Motor neuron (in vitro differentiated cells): ENCODE data around the gene MEAK7. TPM values are rescaled to one million over a fixed set of nuclear protein-coding genes. Genes with fewer than 3 reads are reported as not detected.
A peak's percentile ranks its signal among the peaks of the same experiment; 100 is the strongest.

Experiments
- ATAC-seq, 8 experiments: fragments of 200-7000 bp; cut with Tn5 transposase; replicated peaks in 6 of 8; 2 replicates each; pipeline ENCODE4 v1.8.0; 2021; ENCODE audit warnings: mild to moderate bottlenecking in 8 of 8, moderate library complexity in 8 of 8
- H3K27ac ChIP-seq, 2 donors: fragments of 250-450 bp; sonication (Bioruptor Pico); 2 replicates each; pipeline ENCODE4 v1.9.0; 2021; ENCODE audit warnings: antibody characterized with exemption in 2 of 2, mild to moderate bottlenecking in 2 of 2, moderate library complexity in 1 of 2
- H3K4me1 ChIP-seq, 2 donors: fragments of 250-450 bp; sonication (Bioruptor Pico); replicated peaks in 1 of 2; 2 replicates each; pipeline ENCODE4 v1.6.1; 2021; ENCODE audit warnings: antibody characterized with exemption in 2 of 2, mild to moderate bottlenecking in 2 of 2, moderate library complexity in 1 of 2
- H3K4me3 ChIP-seq, 5 donors: fragments of 250-450 bp; sonication (Bioruptor Pico); 2 replicates each; pipeline ENCODE4 v1.9.0; 2021; ENCODE audit warnings: antibody characterized with exemption in 5 of 5, mild to moderate bottlenecking in 5 of 5, moderate library complexity in 4 of 5
- whole genome bisulfite sequencing, 10 experiments: fragments of 450-650 bp; shearing (Covaris generic); methylation state at CpG; one replicate each; pipeline ENCODE4 v1.0.0; 2022; 5-methylcytosine and 5-hydroxymethylcytosine counted together
- in situ Hi-C, 9 experiments: fragments of 400-800 bp; cut with MboI; loops; one replicate each; pipeline ENCODE4 v1.15.0; 2021; ENCODE audit warnings: low sequenced_read_pairs in 9 of 9, low pct_unique_long_range_greater_than_20kb in 2 of 9; ENCODE audit not compliant: unreplicated experiment in 9 of 9
- total RNA-seq, 8 experiments: library from RNA; unstranded; fragments of 300-600 nt; gene quantifications; 2 replicates each; pipeline versions ENCODE4 v1.2.3 to v1.2.4, GENCODE V29; 2022

MEAK7 gene
- total RNA-seq, 8 experiments from 2014 or later = 6.5 to 18.9 (median 16.1) TPM

DNA sequence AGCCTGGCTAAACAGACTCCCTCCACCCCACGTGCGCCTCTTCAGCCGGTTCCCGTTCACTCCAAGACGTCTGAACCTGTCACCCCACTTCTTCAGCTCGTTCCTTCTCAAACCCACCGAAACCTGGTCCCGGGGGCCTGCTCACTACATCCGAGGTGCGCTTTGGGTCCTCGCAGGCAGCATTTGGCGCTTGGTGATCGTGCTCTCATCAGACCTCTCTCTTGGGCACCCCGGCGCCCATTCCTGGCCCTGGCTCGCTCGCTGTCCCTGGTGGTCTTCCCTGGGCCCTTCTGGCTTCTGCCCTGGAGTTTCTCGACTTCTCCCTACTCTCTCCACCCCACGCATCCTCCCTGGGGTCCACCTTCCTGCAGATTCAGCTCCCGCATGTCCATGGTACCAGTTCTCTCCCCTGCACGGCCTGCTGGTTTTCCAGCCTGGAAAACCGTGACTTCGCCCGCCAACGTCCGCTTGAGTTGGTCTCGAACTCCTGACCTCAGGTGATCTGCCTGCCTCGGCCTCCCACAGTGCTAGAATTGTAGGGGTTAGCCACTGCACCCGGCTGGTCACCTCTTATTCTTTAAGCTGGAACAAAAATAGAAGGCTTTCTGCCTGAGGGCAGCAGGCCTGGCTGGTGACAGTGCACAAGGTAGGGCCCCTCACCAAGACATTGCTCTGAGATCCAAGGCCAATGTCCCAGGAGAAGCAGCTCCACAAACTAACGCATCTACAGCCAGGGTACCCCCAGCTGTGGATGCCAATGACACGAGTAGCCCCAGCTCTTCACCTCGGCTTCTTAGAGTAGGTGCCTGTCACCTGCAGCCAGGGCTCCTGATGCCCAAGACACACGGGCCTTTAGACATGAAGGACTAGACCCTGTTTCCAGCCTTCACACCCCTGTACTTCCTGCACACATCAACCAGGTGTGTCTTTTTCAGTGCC, 1.1 kb upstream of the MEAK7 start:
- Histone ChIP-seq H3K27ac (peak overlapping the region; percentile 48 to 76), H3K4me3 (peak overlapping the region; percentile 75 to 95 (median 83)), H3K4me1 (peaks cover 23 to 31% of the 10 kb centered on the region in 2 donors)
- no peak for ATAC-seq
- in situ Hi-C loops = loop anchor here in 8 of 9 experiments (25.0 kb wide), 4 partner anchors 107 to 457 kb away; partner anchors contain the start of gene COTL1 (in 6 of the 8)
- WGBS, 10 experiments = 61 to 100% (median 83%) methylated on average over 1 to 15 of the region's 33 CpGs; no CpG with 5 or more reads in 2 of the 10 experiments

DNA sequence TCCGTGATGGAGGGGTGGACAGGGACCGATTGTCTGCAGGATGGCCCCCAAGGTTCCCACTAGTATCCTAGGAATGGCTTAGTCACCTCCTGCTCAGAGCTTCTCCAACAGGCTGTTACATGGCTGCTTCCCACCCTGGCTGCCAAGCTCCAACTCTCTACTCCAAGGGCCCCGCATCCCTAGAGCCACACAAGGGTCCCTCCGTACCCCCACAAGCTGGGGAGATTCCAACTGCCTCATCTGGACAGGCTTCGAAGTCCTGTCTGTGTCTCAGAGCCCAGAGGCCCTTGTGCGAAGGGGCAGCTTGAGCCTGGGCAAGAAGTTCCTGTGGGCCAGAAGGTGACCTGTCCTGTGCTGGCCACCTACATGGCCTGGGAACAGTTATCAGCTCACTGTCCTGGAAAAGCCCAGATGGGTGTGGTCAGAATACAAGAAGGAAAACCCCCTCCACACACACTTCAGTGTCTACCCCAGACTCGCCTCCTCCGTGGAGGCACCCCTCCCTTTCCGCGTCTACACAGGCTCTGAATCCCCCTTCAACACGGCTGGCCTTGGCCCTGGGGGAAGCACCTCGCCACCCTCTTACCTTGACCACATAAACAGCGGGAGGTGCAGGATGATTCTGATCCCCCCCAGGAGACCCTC, 586 bp downstream of the MEAK7 start:
- 0 to 90% (median 69%) methylated on average over 1 to 4 of the region's 13 CpGs; no CpG with 5 or more reads in 3 of the 10 experiments for WGBS, 10 experiments
- Histone ChIP-seq H3K4me3 (peak overlapping the region; percentile 75 to 95 (median 83)), H3K27ac (peak overlapping the region; percentile 70), H3K4me1 (peaks cover 15 to 23% of the 10 kb centered on the region in 2 donors)
- peak; percentile 5 to 31 (median 18) for ATAC-seq
- in situ Hi-C loops = loop anchor here in 8 of 9 experiments (25.0 kb wide), 4 partner anchors 108 to 458 kb away; partner anchors contain the start of gene COTL1 (in 6 of the 8)

DNA sequence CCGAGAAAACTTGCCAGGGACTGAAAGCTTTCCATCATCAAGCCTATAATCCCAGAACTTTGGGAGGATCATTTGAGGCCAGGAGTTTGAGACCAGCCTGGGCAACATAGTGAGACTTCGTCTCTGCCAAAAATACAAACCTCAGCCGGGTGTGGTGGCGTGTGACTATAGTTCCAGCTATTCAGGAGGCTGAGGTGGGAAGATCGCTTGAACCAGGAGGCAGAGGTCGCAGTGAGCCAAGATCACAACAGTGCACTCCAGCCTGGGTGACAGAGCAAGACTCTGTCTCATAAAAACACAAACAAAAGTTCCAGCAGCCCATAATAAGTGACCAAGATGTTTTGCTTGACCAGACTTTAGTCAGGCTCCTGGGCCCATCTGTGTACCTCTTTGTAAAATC, 1.9 kb downstream of the MEAK7 start:
- WGBS, 10 experiments = 68 to 100% (median 98%) methylated on average over 1 to 5 of the region's 6 CpGs; no CpG with 5 or more reads in 2 of the 10 experiments
- ATAC-seq = no peak
- in situ Hi-C loops = loop anchor here in 8 of 9 experiments (25.0 kb wide), 4 partner anchors 110 to 460 kb away; partner anchors contain the start of gene COTL1 (in 6 of the 8)
- Histone ChIP-seq H3K4me1 (peaks cover 12 to 17% of the 10 kb centered on the region in 2 donors), H3K4me3 (no peak overlapping the region), H3K27ac (no peak overlapping the region)

DNA sequence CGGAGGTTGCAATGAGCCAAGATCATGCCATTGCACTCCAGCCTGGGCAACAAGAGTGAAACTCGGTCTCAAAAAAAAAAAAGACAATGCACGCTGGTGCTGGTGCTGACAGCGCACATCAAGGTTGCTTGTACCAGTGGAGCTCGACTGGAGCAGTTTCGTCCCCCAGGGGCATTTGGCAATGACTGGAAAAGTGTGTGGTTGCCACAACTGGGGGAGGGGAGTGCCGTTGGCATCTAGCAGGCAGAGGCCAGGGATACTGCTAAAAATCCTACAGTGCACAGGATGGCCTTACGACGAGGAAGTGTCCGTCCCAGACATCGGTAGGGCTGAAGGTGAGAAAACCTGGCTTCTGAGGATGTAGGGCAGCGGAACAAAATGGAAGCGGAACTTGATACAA, 2.4 kb downstream of the MEAK7 start:
- WGBS, 10 experiments = 73 to 100% (median 93%) methylated on average over 3 to 8 of the region's 13 CpGs; no CpG with 5 or more reads in 2 of the 10 experiments
- peaks cover 12 to 17% of the 10 kb centered on the region in 2 donors for H3K4me1 ChIP-seq
- in situ Hi-C loops = loop anchor here in 8 of 9 experiments (25.0 kb wide), 4 partner anchors 110 to 460 kb away; partner anchors contain the start of gene COTL1 (in 6 of the 8)
- no peak for ATAC-seq
- H3K4me3 ChIP-seq = no peak overlapping the region
- H3K27ac ChIP-seq = no peak overlapping the region

DNA sequence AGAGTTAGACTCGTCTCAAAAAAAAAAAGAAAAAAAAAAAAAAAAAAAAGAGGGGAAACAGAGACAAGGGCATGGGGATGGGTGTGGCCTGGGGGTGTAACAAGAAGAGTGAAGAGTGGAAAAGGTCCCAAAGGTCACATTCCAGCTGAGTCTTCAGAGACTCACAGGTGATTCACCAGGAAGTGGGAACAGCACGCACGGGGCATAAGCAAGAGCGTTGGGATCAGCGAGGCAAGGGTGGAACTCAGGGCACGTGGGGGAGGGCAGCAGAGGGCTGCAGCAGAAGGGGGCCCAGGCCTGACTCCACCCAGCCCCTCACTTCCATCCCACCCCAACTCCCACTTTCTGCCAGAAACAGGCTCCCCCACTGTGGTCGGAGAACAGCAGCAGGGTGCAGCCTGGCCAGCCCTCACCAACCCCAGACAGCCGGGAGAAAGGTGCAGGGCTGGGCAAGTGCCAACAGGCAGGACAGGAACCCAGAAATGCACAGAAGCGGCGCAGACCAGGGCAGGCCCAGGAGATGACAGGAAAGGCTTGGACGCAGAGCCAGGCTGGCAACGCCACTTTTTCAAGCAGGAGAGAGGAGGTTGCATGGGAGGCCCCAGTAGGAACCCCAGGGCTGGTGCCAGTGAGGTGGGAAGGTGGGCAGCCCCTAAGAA, 3.3 kb downstream of the MEAK7 start:
- Histone ChIP-seq H3K27ac (no peak overlapping the region), H3K4me1 (peaks cover 12 to 17% of the 10 kb centered on the region in 2 donors), H3K4me3 (no peak overlapping the region)
- no peak for ATAC-seq
- in situ Hi-C loops = loop anchor here in 8 of 9 experiments (25.0 kb wide), 4 partner anchors 111 to 461 kb away; partner anchors contain the start of gene COTL1 (in 6 of the 8)
- 36 to 91% (median 83%) methylated on average over 2 to 9 of the region's 12 CpGs; no CpG with 5 or more reads in 2 of the 10 experiments for WGBS, 10 experiments

DNA sequence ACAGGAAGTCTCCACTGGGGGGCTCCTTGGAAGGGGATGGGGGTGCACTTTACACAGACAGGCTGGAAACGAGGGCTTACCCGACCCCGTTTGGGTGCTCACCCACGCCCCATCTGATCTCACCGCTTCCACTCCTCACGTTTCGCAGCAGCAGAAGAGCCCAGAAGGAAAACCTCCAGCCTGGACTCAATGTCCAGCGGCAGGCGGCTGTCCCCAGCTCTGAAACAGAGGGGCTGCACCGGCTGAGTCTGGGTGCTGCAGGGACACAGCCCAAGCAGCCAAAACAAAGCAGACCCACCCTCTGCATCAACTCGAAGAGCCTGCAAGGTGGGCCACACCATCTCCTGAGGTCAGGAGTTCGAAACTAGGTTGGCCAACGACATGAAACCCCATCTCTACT, 3.9 kb downstream of the MEAK7 start:
- H3K27ac ChIP-seq = no peak overlapping the region
- WGBS, 10 experiments = 83 to 100% (median 98%) methylated on average over 1 to 13 of the region's 13 CpGs; no CpG with 5 or more reads in 6 of the 10 experiments
- peaks cover 12 to 16% of the 10 kb centered on the region in 2 donors for H3K4me1 ChIP-seq
- in situ Hi-C loops = loop anchor here in 8 of 9 experiments (25.0 kb wide), 4 partner anchors 112 to 462 kb away; partner anchors contain the start of gene COTL1 (in 6 of the 8)
- no peak overlapping the region for H3K4me3 ChIP-seq
- no peak for ATAC-seq

DNA sequence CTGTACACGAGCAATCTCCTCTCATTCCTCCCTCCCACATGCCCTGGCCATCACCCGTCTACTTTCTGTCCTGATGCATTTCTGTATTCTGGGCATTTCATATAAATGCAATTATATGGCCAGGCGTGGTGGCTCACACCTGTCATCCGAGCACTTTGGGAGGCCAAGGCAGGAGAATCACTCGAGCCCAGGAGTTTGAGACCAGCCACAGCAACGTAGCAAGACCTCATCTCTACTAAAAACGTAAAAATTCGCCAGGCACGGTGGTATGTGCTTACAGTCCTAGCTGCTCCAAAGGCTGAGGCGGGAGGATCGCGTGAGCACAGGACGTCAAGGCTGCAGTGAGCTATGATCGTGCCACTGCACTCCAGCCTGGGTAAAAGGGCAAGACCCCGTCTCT, 4.8 kb downstream of the MEAK7 start:
- in situ Hi-C loops = loop anchor here (25.0 kb wide), 9 partner anchors 113 to 562 kb away; partner anchors contain the start of genes COTL1 (in 6 of the 9), WFDC1 (in 3 of the 9), MBTPS1 (in 2 of the 9) and ADAD2 (in 1 of the 9)
- H3K4me3 ChIP-seq = no peak overlapping the region
- no peak overlapping the region for H3K27ac ChIP-seq
- no peak for ATAC-seq
- WGBS, 10 experiments = 77 to 95% (median 91%) methylated on average over 1 to 11 of the region's 15 CpGs; no CpG with 5 or more reads in 2 of the 10 experiments
- H3K4me1 ChIP-seq = peaks cover 8 to 11% of the 10 kb centered on the region in 2 donors

DNA sequence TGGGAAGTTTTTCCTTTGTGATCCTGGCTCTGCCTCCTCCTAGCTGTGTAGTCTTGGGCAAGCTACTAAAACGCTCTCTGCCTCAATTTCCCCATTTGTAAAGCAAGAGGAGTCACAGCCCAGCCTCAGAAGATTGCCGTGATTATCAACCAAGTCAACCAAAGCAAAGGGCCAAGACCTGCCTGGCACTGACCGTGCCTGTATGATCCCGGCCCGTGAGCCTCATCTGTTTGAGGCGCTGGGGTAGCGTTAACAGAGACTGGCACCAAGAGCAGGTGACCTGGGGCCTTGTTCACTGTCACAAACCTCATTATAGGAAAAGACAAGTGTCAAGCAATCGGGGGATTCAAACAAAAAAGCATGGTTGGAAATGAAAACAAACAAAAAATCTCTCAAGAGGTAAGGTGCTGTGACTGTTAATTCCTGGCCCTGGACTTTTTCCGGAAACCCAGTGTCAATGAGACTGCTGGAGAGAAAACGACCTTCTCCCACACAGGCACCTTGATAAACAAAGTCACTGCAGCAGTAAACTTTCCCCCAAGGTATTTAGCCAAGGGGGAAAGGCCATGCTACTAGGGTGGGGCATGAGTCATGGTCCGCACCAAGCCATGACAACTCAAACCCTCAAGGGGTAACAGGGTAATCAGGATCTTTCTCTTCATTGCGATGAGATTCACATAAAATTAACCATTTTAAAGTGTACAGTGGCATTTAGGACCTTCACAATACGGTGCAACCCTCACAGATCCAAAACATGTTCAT, 5.4 kb downstream of the MEAK7 start:
- Histone ChIP-seq H3K4me3 (no peak overlapping the region), H3K4me1 (peaks cover 8 to 11% of the 10 kb centered on the region in 2 donors), H3K27ac (no peak overlapping the region)
- in situ Hi-C loops = loop anchor here in 7 of 9 experiments (25.0 kb wide), 5 partner anchors 212 to 562 kb away; partner anchors contain the start of genes WFDC1 (in 3 of the 7), MBTPS1 (in 2 of the 7), ADAD2 (in 1 of the 7) and TAF1C (in 1 of the 7)
- ATAC-seq = no peak
- whole genome bisulfite sequencing, 10 experiments = 78 to 100% (median 90%) methylated on average over 2 to 12 of the region's 13 CpGs; no CpG with 5 or more reads in 1 of the 10 experiments

DNA sequence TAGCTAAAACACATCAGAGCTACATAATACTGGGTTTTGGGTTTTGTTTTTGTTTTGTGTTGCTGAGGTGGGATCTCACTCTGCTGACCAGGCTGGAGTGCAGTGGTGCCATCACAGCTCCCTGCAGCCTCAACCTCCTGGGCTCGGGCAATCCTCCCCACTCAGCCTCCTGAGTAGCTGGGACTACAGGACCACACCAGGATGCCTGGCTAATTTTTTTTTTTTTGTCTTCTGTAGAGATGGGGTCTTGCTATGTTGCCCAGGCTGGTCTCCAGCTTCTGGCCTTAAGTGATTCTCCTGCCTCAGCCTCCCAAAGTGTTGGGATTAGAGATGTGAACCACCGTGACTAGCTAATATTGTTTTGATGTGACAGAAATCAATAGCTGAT, 6.2 kb downstream of the MEAK7 start:
- 88 to 100% (median 100%) methylated on average over 1 to 2 of the region's 2 CpGs; no CpG with 5 or more reads in 1 of the 10 experiments for WGBS, 10 experiments
- no peak overlapping the region for H3K4me3 ChIP-seq
- no peak overlapping the region for H3K27ac ChIP-seq
- in situ Hi-C loops = loop anchor here in 7 of 9 experiments (25.0 kb wide), 5 partner anchors 211 to 561 kb away; partner anchors contain the start of genes WFDC1 (in 3 of the 7), MBTPS1 (in 2 of the 7), ADAD2 (in 1 of the 7) and TAF1C (in 1 of the 7)
- ATAC-seq = no peak
- peaks cover 2 to 4% of the 10 kb centered on the region in 2 donors for H3K4me1 ChIP-seq

DNA sequence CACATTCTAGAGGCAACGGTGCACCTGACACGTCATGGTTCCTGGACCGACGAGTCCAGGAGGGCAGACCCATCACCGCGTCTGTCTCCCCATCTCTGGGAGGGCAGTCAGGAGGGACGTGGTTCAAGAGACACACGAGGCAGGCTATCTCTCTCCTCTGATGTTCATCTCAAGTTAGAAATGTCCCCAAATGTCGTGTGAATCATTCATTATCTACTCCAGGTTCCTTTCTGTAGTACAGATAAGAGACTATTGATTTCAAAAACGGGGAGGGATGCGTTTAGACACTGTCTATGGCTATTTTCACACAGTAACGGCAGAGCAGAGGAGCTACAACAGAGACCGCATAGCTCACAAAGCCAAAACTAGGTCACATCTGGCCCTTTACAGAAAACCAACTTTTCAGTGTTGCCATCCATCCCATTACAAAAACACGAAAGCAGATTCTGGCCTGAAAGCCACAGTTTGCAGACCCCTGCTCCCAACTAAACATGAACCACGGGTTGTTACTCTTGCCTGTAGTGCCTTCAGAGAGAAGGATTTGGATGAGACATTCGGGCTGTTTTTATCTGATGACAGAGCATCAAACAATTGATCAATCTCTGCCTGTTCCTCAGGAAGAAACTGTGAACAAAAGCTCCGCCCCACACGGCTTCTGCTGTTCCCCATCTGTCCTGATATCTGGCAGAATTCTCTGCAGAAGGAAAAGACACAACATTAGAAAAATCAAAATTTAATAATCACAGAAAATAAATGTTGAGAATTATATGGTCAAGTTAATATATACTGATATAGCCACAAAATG, 6.8 kb downstream of the MEAK7 start:
- Histone ChIP-seq H3K4me1 (no peaks in the 10 kb centered on the region), H3K4me3 (no peak overlapping the region), H3K27ac (no peak overlapping the region)
- in situ Hi-C loops = loop anchor here in 7 of 9 experiments (25.0 kb wide), 5 partner anchors 210 to 560 kb away; partner anchors contain the start of genes WFDC1 (in 3 of the 7), MBTPS1 (in 2 of the 7), ADAD2 (in 1 of the 7) and TAF1C (in 1 of the 7)
- ATAC-seq = no peak
- 66 to 100% (median 87%) methylated on average over 2 to 18 of the region's 18 CpGs; no CpG with 5 or more reads in 1 of the 10 experiments for WGBS, 10 experiments
